Loucy (cell line): ENCODE measurements around the gene INSYN1.

Experiments used
- H2AFZ ChIP-seq: fragments of 200-600 bp; sonication (generic); 2 replicates; pipeline ENCODE4 v1.6.0; 2016; ENCODE audit warnings: antibody characterized with exemption, mild to moderate bottlenecking, low read length, moderate library complexity
- H3F3A ChIP-seq: fragments of 200-600 bp; 2 replicates; pipeline ENCODE4 v1.6.0; 2016; ENCODE audit warnings: antibody characterized with exemption, low read depth, mild to moderate bottlenecking
- H3K27me3 ChIP-seq: fragments of 200-600 bp; sonication (generic); 2 replicates; pipeline ENCODE4 v1.6.1; 2014; ENCODE audit warnings: low read length, mild to moderate bottlenecking; ENCODE audit not compliant: insufficient read depth, poor library complexity, severe bottlenecking
- H3K36me3 ChIP-seq: fragments of 200-600 bp; sonication (generic); 2 replicates; pipeline ENCODE4 v1.6.1; 2016; ENCODE audit warnings: low read length; ENCODE audit not compliant: insufficient read depth
- H3K4me1 ChIP-seq: fragments of 200-600 bp; sonication (generic); 2 replicates; pipeline ENCODE4 v1.5.1; 2014; ENCODE audit warnings: low read length, mild to moderate bottlenecking; ENCODE audit not compliant: insufficient read depth, poor library complexity, severe bottlenecking
- H3K4me2 ChIP-seq: fragments of 200-600 bp; sonication (generic); 2 replicates; pipeline ENCODE4 v1.6.0; 2014; ENCODE audit warnings: antibody characterized with exemption, low read length, low read depth, mild to moderate bottlenecking; ENCODE audit not compliant: poor library complexity, severe bottlenecking
- H3K4me3 ChIP-seq: fragments of 200-600 bp; sonication (generic); 2 replicates; pipeline ENCODE4 v1.5.1; 2014; ENCODE audit warnings: low read length, mild to moderate bottlenecking, mixed read lengths; ENCODE audit not compliant: poor library complexity, severe bottlenecking
- H3K79me2 ChIP-seq: fragments of 200-600 bp; sonication (generic); 2 replicates; pipeline ENCODE4 v1.6.1; 2014; ENCODE audit warnings: low read length; ENCODE audit not compliant: insufficient read depth
- H3K9ac ChIP-seq: fragments of 200-600 bp; sonication (generic); 2 replicates; pipeline ENCODE4 v1.6.0; 2014; ENCODE audit warnings: mild to moderate bottlenecking, low read depth, low read length, moderate library complexity; ENCODE audit not compliant: poor library complexity, severe bottlenecking
- H3K9me2 ChIP-seq: fragments of 200-600 bp; sonication (generic); replicated peaks from 2 replicates; pipeline ENCODE4 v1.6.1; 2016; ENCODE audit warnings: low read depth, low read length, mixed read lengths
- H3K9me3 ChIP-seq: fragments of 200-600 bp; sonication (generic); 2 replicates; pipeline ENCODE4 v1.6.1; 2014; ENCODE audit warnings: mild to moderate bottlenecking, antibody characterized with exemption, low read length, low read depth; ENCODE audit not compliant: insufficient read depth
- H4K20me1 ChIP-seq: fragments of 200-600 bp; sonication (generic); 2 replicates; pipeline ENCODE4 v1.6.0; 2014; ENCODE audit warnings: antibody characterized with exemption, low read length, mild to moderate bottlenecking; ENCODE audit not compliant: insufficient read depth, poor library complexity, severe bottlenecking
- CTCF ChIP-seq: fragments of 200-600 bp; sonication (generic); conservative IDR thresholded peaks from 2 replicates; pipeline ENCODE4 v1.5.1; 2014; ENCODE audit warnings: mild to moderate bottlenecking, antibody characterized with exemption, low read length
- EZH2phosphoT487 ChIP-seq: fragments of 200-600 bp; IDR thresholded peaks from 2 replicates; pipeline ENCODE4 v1.6.1; 2018; ENCODE audit warnings: antibody characterized with exemption, mild to moderate bottlenecking, moderate library complexity, borderline replicate concordance

Gene INSYN1

GRCh38 chr15:73691396-73691795 is 61.8 kb downstream of the INSYN1 start:
- Histone ChIP-seq H3K79me2 (no peaks in the 10 kb centered on the region), H3K36me3 (no peaks in the 10 kb centered on the region), H3K4me2 (no peak overlapping the region), H3K4me3 (no peak overlapping the region), H3K9ac (no peak overlapping the region), H3K9me2 (no peaks in the 10 kb centered on the region), H4K20me1 (no peaks in the 10 kb centered on the region), H3K4me1 (peaks cover 4% of the 10 kb centered on the region), H3K9me3 (no peaks in the 10 kb centered on the region), H2AFZ (no peak overlapping the region), H3K27me3 (peaks cover 4% of the 10 kb centered on the region), H3F3A (no peaks in the 10 kb centered on the region)
- TF ChIP-seq CTCF (no peak), EZH2phosphoT487 (no peak)

- Histone ChIP-seq H3F3A (no peaks in the 10 kb centered on the region), H3K9me3 (no peaks in the 10 kb centered on the region), H3K9me2 (no peaks in the 10 kb centered on the region), H3K9ac (no peak overlapping the region), H3K4me2 (no peak overlapping the region), H3K36me3 (no peaks in the 10 kb centered on the region), H3K79me2 (no peaks in the 10 kb centered on the region), H4K20me1 (no peaks in the 10 kb centered on the region), H2AFZ (no peak overlapping the region), H3K4me1 (no peaks in the 10 kb centered on the region), H3K4me3 (no peak overlapping the region), H3K27me3 (no peaks in the 10 kb centered on the region)
- TF ChIP-seq CTCF (no peak), EZH2phosphoT487 (no peak)
These were observed 64.7 kb downstream of the INSYN1 start for GRCh38 chr15:73688455-73688854.

GRCh38 chr15:73687351-73687750 is 65.8 kb downstream of the INSYN1 start:
- H3K36me3 ChIP-seq, result no peaks in the 10 kb centered on the region
- no peaks in the 10 kb centered on the region for H3K9me3 ChIP-seq
- H2AFZ ChIP-seq, result no peak overlapping the region
- no peaks in the 10 kb centered on the region for H3K4me1 ChIP-seq
- no peak for TF ChIP-seq EZH2phosphoT487
- TF ChIP-seq CTCF, result no peak
- H4K20me1 ChIP-seq, result no peaks in the 10 kb centered on the region
- no peaks in the 10 kb centered on the region for H3F3A ChIP-seq
- H3K4me3 ChIP-seq, result no peak overlapping the region
- H3K9ac ChIP-seq, result no peak overlapping the region
- H3K4me2 ChIP-seq, result no peak overlapping the region
- H3K9me2 ChIP-seq, result no peaks in the 10 kb centered on the region
- no peaks in the 10 kb centered on the region for H3K79me2 ChIP-seq
- no peaks in the 10 kb centered on the region for H3K27me3 ChIP-seq
